H1 (cell line): Measurements from ENCODE around the gene INHA. TPM values are rescaled to one million over a fixed set of nuclear protein-coding genes. Genes with fewer than 3 reads are reported as not detected.

Experiments
- CTCF ChIA-PET: fragments of 300-600 bp; sonication (Branson Sonifier 250); formaldehyde crosslinking; loops from one replicate; lab custom pipeline; 2021; ENCODE audit not compliant: partially characterized antibody; lab: Charles Lee
- POLR2A ChIA-PET: fragments of 300-600 bp; sonication (Branson Sonifier 250); formaldehyde crosslinking; loops from one replicate; lab custom pipeline; 2021; ENCODE audit warnings: inconsistent platforms; ENCODE audit not compliant: partially characterized antibody; lab: Charles Lee
- DNase-seq, 2 experiments: peaks; one replicate each; pipeline versions ENCODE4 v3.0.0 to v3.0.0-alpha.2; 2010 to 2022; ENCODE audit warnings: low spot score in 2 of 2, low read depth in 1 of 2, mixed read lengths in 1 of 2
- FAIRE-seq: peaks from 2 replicates; lab custom pipeline; 2011; peaks lifted over from hg19 to GRCh38; lab: Jason Lieb, UNC
- H2AFZ ChIP-seq: 2 replicates; pipeline ENCODE4 v1.8.1; 2012; ENCODE audit warnings: low read length, inconsistent platforms
- H2AK5ac ChIP-seq: 2 replicates; pipeline ENCODE4 v1.6.1; 2013; ENCODE audit warnings: low read depth, low read length
- H2BK120ac ChIP-seq: replicated peaks from 2 replicates; pipeline ENCODE3; 2013; ENCODE audit warnings: low read depth, low read length, inconsistent platforms
- H2BK12ac ChIP-seq: 2 replicates; pipeline ENCODE4 v1.6.1; 2013; ENCODE audit warnings: low read depth, low read length
- H2BK15ac ChIP-seq: 2 replicates; pipeline ENCODE4 v1.6.1; 2013; ENCODE audit warnings: low read length
- H2BK20ac ChIP-seq: 2 replicates; pipeline ENCODE4 v1.6.1; 2013; ENCODE audit warnings: low read length
- H2BK5ac ChIP-seq: 2 replicates; pipeline ENCODE4 v1.6.1; 2013; ENCODE audit warnings: low read depth, low read length
- H3K14ac ChIP-seq: 2 replicates; pipeline ENCODE4 v1.6.1; 2013; ENCODE audit warnings: inconsistent platforms; ENCODE audit not compliant: insufficient read length
- H3K18ac ChIP-seq: 2 replicates; pipeline ENCODE4 v1.6.1; 2013; ENCODE audit warnings: low read length; ENCODE audit errors: extremely low read depth
- H3K23ac ChIP-seq: 2 replicates; pipeline ENCODE4 v1.6.1; 2013; ENCODE audit warnings: inconsistent platforms; ENCODE audit not compliant: insufficient read length
- H3K23me2 ChIP-seq: 2 replicates; pipeline ENCODE4 v1.6.1; 2013; ENCODE audit warnings: low read depth, low read length
- H3K27ac ChIP-seq: 2 replicates; pipeline ENCODE4 v1.6.1; 2011; ENCODE audit warnings: low read depth, low read length, inconsistent platforms
- H3K27me3 ChIP-seq, 4 experiments: replicated peaks in 1 of 4; 1 replicate in 1 of 4; 2 replicates in 3 of 4; pipeline versions ENCODE4 v1.6.1 to v1.8.1; 2011 to 2013; ENCODE audit warnings: low read length in 3 of 4, mild to moderate bottlenecking in 3 of 4, inconsistent platforms in 2 of 4, mixed read lengths in 2 of 4, moderate library complexity in 1 of 4; ENCODE audit not compliant: control insufficient read depth in 3 of 4, insufficient read depth in 3 of 4; ENCODE audit errors: extremely low read depth in 1 of 4
- H3K36me3 ChIP-seq, 4 experiments: 2 replicates each; pipeline versions ENCODE4 v1.6.1 to v1.8.1; 2011 to 2013; ENCODE audit warnings: mild to moderate bottlenecking in 4 of 4, low read length in 3 of 4, moderate library complexity in 2 of 4, control low read depth in 1 of 4, inconsistent platforms in 1 of 4; ENCODE audit not compliant: insufficient read depth in 4 of 4, control insufficient read depth in 2 of 4
- H3K4ac ChIP-seq: replicated peaks from 2 replicates; pipeline ENCODE3; 2013; ENCODE audit warnings: low read length, low read depth, mixed read lengths, inconsistent platforms; ENCODE audit not compliant: insufficient read length
- H3K4me1 ChIP-seq, 4 experiments: replicated peaks in 1 of 4; 1 replicate in 1 of 4; 2 replicates in 3 of 4; pipeline versions ENCODE4 v1.6.1 to v1.8.1; 2011 to 2013; ENCODE audit warnings: low read length in 3 of 4, inconsistent platforms in 2 of 4, mixed read lengths in 1 of 4; ENCODE audit not compliant: insufficient read depth in 4 of 4, control insufficient read depth in 3 of 4
- H3K4me2 ChIP-seq, 2 experiments: 2 replicates each; pipeline versions ENCODE4 v1.6.1 to v1.8.1; 2011 to 2013; ENCODE audit warnings: low read depth in 2 of 2, low read length in 2 of 2, control low read depth in 1 of 2, inconsistent platforms in 1 of 2, mild to moderate bottlenecking in 1 of 2; ENCODE audit not compliant: insufficient read depth in 1 of 2
- H3K4me3 ChIP-seq, 4 experiments: fragments of 200-600, 300-600 bp in 1 of 4; sonication (generic), shearing (Covaris generic), sonication (Bioruptor Twin) in 1 of 4; 2 replicates each; pipeline versions ENCODE4 v1.5.1 to v1.8.1; 2011 to 2016; ENCODE audit warnings: low read length in 4 of 4, low read depth in 3 of 4, control low read depth in 2 of 4, inconsistent platforms in 2 of 4, mild to moderate bottlenecking in 2 of 4, mixed read lengths in 1 of 4, moderate library complexity in 1 of 4; ENCODE audit not compliant: insufficient read depth in 2 of 4; ENCODE audit errors: extremely low read depth in 1 of 4
- H3K56ac ChIP-seq: replicated peaks from 2 replicates; pipeline ENCODE3; 2013; ENCODE audit warnings: low read depth, mild to moderate bottlenecking, mixed read lengths, low read length, inconsistent platforms; ENCODE audit not compliant: insufficient read length
- H3K79me1 ChIP-seq: 2 replicates; pipeline ENCODE4 v1.6.1; 2013; ENCODE audit warnings: low read depth, low read length, control low read depth
- H3K79me2 ChIP-seq, 2 experiments: 2 replicates each; pipeline versions ENCODE4 v1.6.1 to v1.8.1; 2012 to 2013; ENCODE audit warnings: low read length in 2 of 2, mild to moderate bottlenecking in 2 of 2, inconsistent platforms in 1 of 2; ENCODE audit not compliant: insufficient read depth in 2 of 2, control insufficient read depth in 1 of 2
- H3K9ac ChIP-seq, 4 experiments: replicated peaks in 1 of 4; 1 replicate in 1 of 4; 2 replicates in 3 of 4; pipeline versions ENCODE4 v1.6.1 to v1.8.1; 2011 to 2013; ENCODE audit warnings: low read depth in 3 of 4, low read length in 3 of 4, control low read depth in 2 of 4, mild to moderate bottlenecking in 2 of 4, moderate library complexity in 2 of 4, inconsistent platforms in 1 of 4; ENCODE audit errors: extremely low read depth in 1 of 4
- H3K9me3 ChIP-seq, 2 experiments: 2 replicates each; pipeline versions ENCODE4 v1.6.1 to v1.8.1; 2012 to 2013; ENCODE audit warnings: mild to moderate bottlenecking in 2 of 2, moderate library complexity in 2 of 2, control low read depth in 1 of 2, inconsistent platforms in 1 of 2, low read depth in 1 of 2, low read length in 1 of 2, mixed read lengths in 1 of 2; ENCODE audit not compliant: insufficient read depth in 2 of 2
- H4K20me1 ChIP-seq, 2 experiments: replicated peaks in 1 of 2; 2 replicates each; pipeline versions ENCODE3 to v1.8.1; 2011 to 2013; ENCODE audit warnings: inconsistent platforms in 2 of 2, low read length in 2 of 2, mild to moderate bottlenecking in 1 of 2; ENCODE audit not compliant: insufficient read depth in 2 of 2, control insufficient read depth in 1 of 2
- H4K5ac ChIP-seq: 2 replicates; pipeline ENCODE4 v1.6.1; 2013; ENCODE audit warnings: low read length, low read depth, mixed read lengths, inconsistent platforms; ENCODE audit not compliant: insufficient read length
- H4K8ac ChIP-seq: 2 replicates; pipeline ENCODE4 v1.8.0; 2013; ENCODE audit warnings: mild to moderate bottlenecking, moderate library complexity, low read length, inconsistent platforms; ENCODE audit not compliant: insufficient read depth; ENCODE audit errors: extremely low read depth
- H4K91ac ChIP-seq: replicated peaks from 2 replicates; pipeline ENCODE3; 2013; ENCODE audit warnings: low read length, mixed read lengths, inconsistent platforms; ENCODE audit not compliant: insufficient read length
- BRCA1 ChIP-seq: IDR thresholded peaks from 2 replicates; pipeline ENCODE4 v1.6.1; 2012; ENCODE audit warnings: low read depth, low read length, improper control_type of control experiment
- CBX5 ChIP-seq: fragments of 300-800, 300-1000 bp; sonication (generic); IDR thresholded peaks from 2 replicates; pipeline ENCODE4 v1.7.1; 2016; ENCODE audit warnings: antibody characterized with exemption, low read length, low read depth
- EZH2 ChIP-seq: fragments of 200-600 bp; sonication (generic); IDR thresholded peaks from 2 replicates; pipeline ENCODE4 v1.7.1; 2012; ENCODE audit warnings: low read depth, mild to moderate bottlenecking, moderate library complexity, low read length, inconsistent platforms; ENCODE audit not compliant: severe bottlenecking
- PHF8 ChIP-seq: fragments of 200-600 bp; sonication (generic); conservative IDR thresholded peaks from 2 replicates; pipeline ENCODE4 v1.7.1; 2012; ENCODE audit warnings: low read depth, mild to moderate bottlenecking, inconsistent platforms, low read length, moderate library complexity
- RNF2 ChIP-seq: fragments of 200-900, 300-1000 bp; sonication (generic); IDR thresholded peaks from 2 replicates; pipeline ENCODE4 v1.7.1; 2016; ENCODE audit warnings: borderline replicate concordance, low read depth, mild to moderate bottlenecking, antibody characterized with exemption, low read length; ENCODE audit not compliant: poor library complexity, severe bottlenecking; ENCODE audit errors: missing control alignments
- RXRA ChIP-seq: IDR thresholded peaks from 2 replicates; pipeline ENCODE4 v1.6.1; 2011; ENCODE audit warnings: low read depth, mild to moderate bottlenecking, low read length, moderate library complexity; ENCODE audit not compliant: insufficient read depth
- SP2 ChIP-seq: IDR thresholded peaks from 2 replicates; pipeline ENCODE4 v1.6.1; 2012; ENCODE audit warnings: mild to moderate bottlenecking, low read length, inconsistent platforms
- SRF ChIP-seq: IDR thresholded peaks from 2 replicates; pipeline ENCODE4 v1.6.1; 2011; ENCODE audit warnings: mild to moderate bottlenecking, low read depth, low read length, moderate library complexity
- SUZ12 ChIP-seq: fragments of 200-600 bp; sonication (generic); IDR thresholded peaks from 2 replicates; pipeline ENCODE4 v1.6.1; 2012; ENCODE audit warnings: mild to moderate bottlenecking, inconsistent platforms, low read length, moderate library complexity, mixed read lengths
- YY1 ChIP-seq: IDR thresholded peaks from 2 replicates; pipeline ENCODE4 v1.6.1; 2011; ENCODE audit warnings: low read depth, mild to moderate bottlenecking, low read length
- WGBS, 2 experiments: shearing (Covaris generic) in 1 of 2; methylation state at CpG; one replicate each; pipeline versions ENCODE4 v1.1.6 to v1.1.7; 2013 to 2015; ENCODE audit warnings: low lambda C conversion rate in 2 of 2, mixed read lengths in 2 of 2, inconsistent platforms in 1 of 2, low coverage in 1 of 2, missing lambda C conversion rate in 1 of 2; ENCODE audit not compliant: insufficient replicate concordance in 2 of 2, insufficient coverage in 1 of 2, insufficient read length in 1 of 2; ENCODE audit errors: extremely low coverage in 1 of 2, missing lambda C conversion rate in 1 of 2; 5-methylcytosine and 5-hydroxymethylcytosine counted together
- polyA plus RNA-seq, 7 experiments: library from polyadenylated mRNA; depleted of rRNA in 3 of 7; stranded (reverse) in 5 of 7; unstranded in 2 of 7; fragments of >200 nt in 5 of 7; fragments of 200-250 nt in 2 of 7; gene quantifications; 1 replicate in 5 of 7; 2 replicates in 1 of 7; 4 replicates in 1 of 7; pipeline versions ENCODE4 v1.2.1 to v1.2.3, GENCODE V29; 2011 to 2013; ENCODE audit warnings: missing spikeins in 2 of 7, mixed read lengths in 2 of 7
- total RNA-seq: library from RNA; stranded (reverse); fragmentation: NEBNext Ultra II Directional; extraction: Animal tissue kit (Norgen Biotek cat#: 25700); gene quantifications from 2 replicates; pipeline ENCODE4 v1.2.1, GENCODE V29; 2021
- TF ChIP-seq, protein P1 (sequence below): IDR thresholded peaks from 2 replicates; pipeline ENCODE4 v1.6.1; 2012; ENCODE audit warnings: inconsistent platforms
- TF ChIP-seq, protein P2 (sequence below): IDR thresholded peaks from 2 replicates; pipeline ENCODE4 v1.6.1; 2012; ENCODE audit warnings: inconsistent platforms

Gene INHA
- total and polyA plus RNA-seq, 2 of the 8 experiments (the other 6 are each of a cell fraction or from before 2014, with no cell fraction given), result 0.65 to 2.7 TPM

DNA sequence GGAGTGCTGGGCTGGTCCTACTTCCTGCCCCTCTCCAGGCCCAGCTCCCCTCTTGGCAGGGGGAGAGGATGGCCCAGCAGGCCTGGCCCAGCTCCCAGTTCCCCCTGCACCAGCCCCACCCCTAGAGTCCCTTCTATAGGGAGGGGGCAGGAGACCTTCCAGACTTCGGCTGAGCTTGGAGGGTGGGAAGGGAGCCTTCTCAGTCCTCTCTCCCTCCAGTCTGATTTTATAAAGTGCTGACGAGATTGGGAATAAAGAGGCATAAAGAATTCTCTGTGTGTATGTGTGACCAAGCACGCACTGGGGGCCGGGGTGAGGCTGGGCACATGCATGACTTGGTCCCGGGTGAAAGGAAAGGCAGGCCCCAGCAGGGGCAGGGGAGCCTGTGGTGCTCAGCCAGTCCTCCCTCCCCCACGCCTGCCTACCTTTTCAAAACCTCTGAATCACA is 33.6 kb upstream of the INHA start:
- peaks cover 0 to 6% of the 10 kb centered on the region in 2 experiments; a peak in 1 of 4 replicates for H3K79me2 ChIP-seq
- no peak overlapping the region for H2BK120ac ChIP-seq
- peak overlapping the region; percentile 1 to 32; a peak in 1 of 4 replicates for H3K4me2 ChIP-seq
- no peak overlapping the region; the same call in 1 of the 2 replicates for H4K8ac ChIP-seq
- no peaks in the 10 kb centered on the region for H3K9me3 ChIP-seq
- no peak overlapping the region for H3K18ac ChIP-seq
- H4K20me1 ChIP-seq, result peaks cover 10 to 11% of the 10 kb centered on the region in 2 experiments
- H2BK20ac ChIP-seq, result no peak overlapping the region
- peaks cover 5 to 25% (median 16%) of the 10 kb centered on the region in 4 experiments for H3K4me1 ChIP-seq
- no peak overlapping the region for H4K5ac ChIP-seq
- no peak overlapping the region for H3K56ac ChIP-seq
- peaks cover 9% of the 10 kb centered on the region; the same call in 1 of the 2 replicates for H3K23me2 ChIP-seq
- no peak overlapping the region for H3K23ac ChIP-seq
- H3K79me1 ChIP-seq, result peaks cover 4% of the 10 kb centered on the region; the same call in 1 of the 2 replicates
- no peak overlapping the region for H2BK12ac ChIP-seq
- no peak overlapping the region for H2BK5ac ChIP-seq
- no peak overlapping the region for H3K9ac ChIP-seq
- H2BK15ac ChIP-seq, result no peak overlapping the region
- H3K27ac ChIP-seq, result no peak overlapping the region
- H3K14ac ChIP-seq, result no peak overlapping the region
- no peak overlapping the region for H4K91ac ChIP-seq
- H3K27me3 ChIP-seq, result no peaks in the 10 kb centered on the region; a peak in 1 of 7 replicates
- no peak overlapping the region for H3K4me3 ChIP-seq
- H3K36me3 ChIP-seq, result peaks cover 4 to 22% (median 12%) of the 10 kb centered on the region in 4 experiments; a peak in 6 of 8 replicates
- POLR2A ChIA-PET, result interaction anchor here (0.7 to 5.4 kb wide), 8 partner anchors 11 to 113 kb away, joined by 3 to 23 read pairs (median 4); partner anchors contain the start of gene STK11IP
- no peak overlapping the region for H3K4ac ChIP-seq
- H2AFZ ChIP-seq, result no peak overlapping the region
- CTCF ChIA-PET, result interaction anchor here (1.1 to 113.1 kb wide), 19 partner anchors 17 to 151 kb away, joined by 3 to 7248 read pairs (median 7); partner anchors contain the start of genes ASIC4, DES, GMPPA and SPEG
- DNase-seq (no peak), FAIRE-seq (no peak)
- WGBS, 2 experiments, result 85% methylated on average over 6 of the region's 6 CpGs; no CpG with 5 or more reads in 1 of the 2 experiments
- H2AK5ac ChIP-seq, result no peak overlapping the region
- TF ChIP-seq SP2, result no peak
- TF ChIP-seq, protein P1, sequence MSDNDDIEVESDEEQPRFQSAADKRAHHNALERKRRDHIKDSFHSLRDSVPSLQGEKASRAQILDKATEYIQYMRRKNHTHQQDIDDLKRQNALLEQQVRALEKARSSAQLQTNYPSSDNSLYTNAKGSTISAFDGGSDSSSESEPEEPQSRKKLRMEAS, result no peak
- TF ChIP-seq PHF8, result no peak
- no peak for TF ChIP-seq YY1
- TF ChIP-seq, protein P2, sequence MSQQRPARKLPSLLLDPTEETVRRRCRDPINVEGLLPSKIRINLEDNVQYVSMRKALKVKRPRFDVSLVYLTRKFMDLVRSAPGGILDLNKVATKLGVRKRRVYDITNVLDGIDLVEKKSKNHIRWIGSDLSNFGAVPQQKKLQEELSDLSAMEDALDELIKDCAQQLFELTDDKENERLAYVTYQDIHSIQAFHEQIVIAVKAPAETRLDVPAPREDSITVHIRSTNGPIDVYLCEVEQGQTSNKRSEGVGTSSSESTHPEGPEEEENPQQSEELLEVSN, result no peak
- TF ChIP-seq RNF2, result no peak
- TF ChIP-seq RXRA, result no peak
- no peak for TF ChIP-seq CBX5
- no peak for TF ChIP-seq SRF
- no peak for TF ChIP-seq EZH2
- TF ChIP-seq SUZ12, result no peak
- no peak for TF ChIP-seq BRCA1
